OCI-LY7 (cell line): ENCODE results near the gene INTS6L.

ENCODE experiments used
- CTCF ChIP-seq: fragments of 200-600 bp; sonication (generic); conservative IDR thresholded peaks from 2 replicates; pipeline ENCODE4 v1.5.1; 2014; ENCODE audit warnings: mild to moderate bottlenecking, antibody characterized with exemption, low read length, moderate library complexity, mixed read lengths
- EZH2phosphoT487 ChIP-seq: fragments of 200-600 bp; sonication (generic); IDR thresholded peaks from 2 replicates; pipeline ENCODE4 v1.6.1; 2018; ENCODE audit warnings: low read depth, borderline replicate concordance, mild to moderate bottlenecking, mixed run types, antibody characterized with exemption, low read length, moderate library complexity, mixed read lengths

GRCh38 chrX:135505351-135505750 is 15.1 kb upstream of the INTS6L start:
- TF ChIP-seq CTCF (no peak), EZH2phosphoT487 (no peak)
